GM23338 (cell line): ENCODE measurements around the gene SLC4A8. TPM values are rescaled to one million over a fixed set of nuclear protein-coding genes. Genes with fewer than 3 reads are reported as not detected.

Experiments
- ATAC-seq: fragments of 200-7000 bp; cut with Tn5 transposase; 3 replicates; pipeline ENCODE4 v1.9.1; 2020
- DNase-seq: peaks from one replicate; pipeline ENCODE4 v3.0.0-alpha.2; 2015; ENCODE audit warnings: low spot score
- H2AFZ ChIP-seq: fragments of 200-600 bp; sonication (generic); 2 replicates; pipeline ENCODE4 v1.8.0; 2016; ENCODE audit warnings: antibody characterized with exemption, mild to moderate bottlenecking, moderate library complexity
- H3F3A ChIP-seq: fragments of 200-600 bp; sonication (generic); replicated peaks from 2 replicates; pipeline ENCODE4 v1.8.0; 2017; ENCODE audit warnings: antibody characterized with exemption, mixed run types, low read depth
- H3K27ac ChIP-seq: fragments of 200-600 bp; sonication (generic); 2 replicates; pipeline ENCODE4 v1.6.1; 2016; ENCODE audit warnings: low read depth
- H3K27me3 ChIP-seq: fragments of 200-600 bp; sonication (generic); 2 replicates; pipeline ENCODE4 v1.8.0; 2016; ENCODE audit warnings: mild to moderate bottlenecking, mixed run types, moderate library complexity; ENCODE audit not compliant: insufficient read depth
- H3K36me3 ChIP-seq: fragments of 200-600 bp; sonication (generic); 2 replicates; pipeline ENCODE4 v1.8.0; 2016; ENCODE audit warnings: mild to moderate bottlenecking; ENCODE audit not compliant: insufficient read depth
- H3K4me1 ChIP-seq: fragments of 200-600 bp; sonication (generic); 2 replicates; pipeline ENCODE4 v1.8.0; 2016; ENCODE audit warnings: mild to moderate bottlenecking, moderate library complexity; ENCODE audit not compliant: insufficient read depth
- H3K4me2 ChIP-seq: fragments of 200-600 bp; sonication (generic); 2 replicates; pipeline ENCODE4 v1.7.1; 2017; ENCODE audit warnings: mixed run types
- H3K4me3 ChIP-seq: fragments of 200-600 bp; sonication (generic); 2 replicates; pipeline ENCODE4 v1.6.1; 2016; ENCODE audit warnings: mixed run types
- H3K79me2 ChIP-seq: fragments of 200-600 bp; sonication (generic); replicated peaks from 2 replicates; pipeline ENCODE4 v1.8.0; 2017; ENCODE audit warnings: mild to moderate bottlenecking; ENCODE audit not compliant: insufficient read depth
- H3K9me2 ChIP-seq: fragments of 200-600 bp; sonication (generic); 2 replicates; pipeline ENCODE4 v1.8.0; 2017; ENCODE audit not compliant: insufficient read depth
- H4K20me1 ChIP-seq: fragments of 200-600 bp; sonication (generic); replicated peaks from 2 replicates; pipeline ENCODE4 v1.8.0; 2017; ENCODE audit warnings: mild to moderate bottlenecking; ENCODE audit not compliant: insufficient read depth
- H3K27ac Mint-ChIP-seq: 2 replicates; pipeline ENCODE4 v1.8.0; 2020; ENCODE audit warnings: inconsistent platforms, mild to moderate bottlenecking, moderate library complexity, mixed read lengths
- H3K27me3 Mint-ChIP-seq: 3 replicates; pipeline ENCODE4 v1.8.0; 2022; ENCODE audit warnings: low read depth, mild to moderate bottlenecking, moderate library complexity, mixed read lengths, inconsistent platforms; ENCODE audit not compliant: insufficient read depth, poor library complexity
- H3K36me3 Mint-ChIP-seq: 3 replicates; pipeline ENCODE4 v1.8.0; 2021; ENCODE audit warnings: low read depth, mild to moderate bottlenecking, inconsistent platforms, moderate library complexity, mixed read lengths
- H3K4me1 Mint-ChIP-seq: 3 replicates; pipeline ENCODE4 v1.8.0; 2020; ENCODE audit warnings: mild to moderate bottlenecking, inconsistent platforms, mixed read lengths
- H3K4me3 Mint-ChIP-seq: 3 replicates; pipeline ENCODE4 v1.8.0; 2021; ENCODE audit warnings: moderate library complexity, mild to moderate bottlenecking, inconsistent platforms, mixed read lengths
- H3K9me3 Mint-ChIP-seq: 3 replicates; pipeline ENCODE4 v1.8.0; 2020; ENCODE audit warnings: moderate library complexity, mild to moderate bottlenecking, inconsistent platforms, mixed read lengths
- CREB1 ChIP-seq: fragments of 250-450 bp; sonication (Bioruptor Pico); IDR thresholded peaks from 2 replicates; pipeline ENCODE4 v1.5.0; 2020; ENCODE audit warnings: low read depth, mild to moderate bottlenecking, moderate library complexity
- EZH2phosphoT487 ChIP-seq: fragments of 200-600 bp; sonication (generic); IDR thresholded peaks from one replicate; pipeline ENCODE4 v1.8.1; 2018; ENCODE audit warnings: antibody characterized with exemption; ENCODE audit not compliant: unreplicated experiment
- NANOG ChIP-seq: IDR thresholded peaks from 2 replicates; pipeline ENCODE4 v1.6.1; 2016; ENCODE audit warnings: antibody characterized with exemption, borderline replicate concordance
- STAT1 ChIP-seq: IDR thresholded peaks from one replicate; pipeline ENCODE4 v1.6.1; 2016; ENCODE audit warnings: antibody characterized with exemption; ENCODE audit not compliant: unreplicated experiment
- ZNF114 ChIP-seq: fragments of 250-450 bp; sonication (Bioruptor Pico); IDR thresholded peaks from 2 replicates; pipeline ENCODE4 v1.5.0; 2020; ENCODE audit warnings: mild to moderate bottlenecking, moderate library complexity
- ZNF331 ChIP-seq: fragments of 250-450 bp; sonication (Bioruptor Pico); IDR thresholded peaks from 2 replicates; pipeline ENCODE4 v1.5.0; 2020; ENCODE audit warnings: low read depth, mild to moderate bottlenecking, moderate library complexity
- polyA plus RNA-seq: library from polyadenylated mRNA; unstranded; fragments of >200 nt; fragmentation: Nextera tagmentation; extraction: Ambion mirVana; gene quantifications from 2 replicates; pipeline ENCODE4 v1.2.1, GENCODE V29; 2016
- total RNA-seq: library from RNA; depleted of rRNA; stranded (reverse); fragments of >200 nt; shearing (Covaris generic); gene quantifications from 2 replicates; pipeline ENCODE4 v1.2.3, GENCODE V29; 2014
- TF ChIP-seq, protein P1 (sequence below): fragments of 250-450 bp; sonication (Bioruptor Pico); IDR thresholded peaks from 2 replicates; pipeline ENCODE4 v1.5.0; 2020; ENCODE audit warnings: mild to moderate bottlenecking, moderate library complexity
- TF ChIP-seq, protein P2 (sequence below): IDR thresholded peaks from 2 replicates; pipeline ENCODE4 v1.6.1; 2016; ENCODE audit warnings: antibody characterized with exemption
- TF ChIP-seq, protein P3 (sequence below): IDR thresholded peaks from one replicate; pipeline ENCODE4 v1.6.1; 2018; ENCODE audit warnings: antibody characterized with exemption; ENCODE audit not compliant: unreplicated experiment

The SLC4A8 gene
- total and polyA plus RNA-seq, 2 experiments from 2014 or later = 7.6 to 9.2 TPM

DNA sequence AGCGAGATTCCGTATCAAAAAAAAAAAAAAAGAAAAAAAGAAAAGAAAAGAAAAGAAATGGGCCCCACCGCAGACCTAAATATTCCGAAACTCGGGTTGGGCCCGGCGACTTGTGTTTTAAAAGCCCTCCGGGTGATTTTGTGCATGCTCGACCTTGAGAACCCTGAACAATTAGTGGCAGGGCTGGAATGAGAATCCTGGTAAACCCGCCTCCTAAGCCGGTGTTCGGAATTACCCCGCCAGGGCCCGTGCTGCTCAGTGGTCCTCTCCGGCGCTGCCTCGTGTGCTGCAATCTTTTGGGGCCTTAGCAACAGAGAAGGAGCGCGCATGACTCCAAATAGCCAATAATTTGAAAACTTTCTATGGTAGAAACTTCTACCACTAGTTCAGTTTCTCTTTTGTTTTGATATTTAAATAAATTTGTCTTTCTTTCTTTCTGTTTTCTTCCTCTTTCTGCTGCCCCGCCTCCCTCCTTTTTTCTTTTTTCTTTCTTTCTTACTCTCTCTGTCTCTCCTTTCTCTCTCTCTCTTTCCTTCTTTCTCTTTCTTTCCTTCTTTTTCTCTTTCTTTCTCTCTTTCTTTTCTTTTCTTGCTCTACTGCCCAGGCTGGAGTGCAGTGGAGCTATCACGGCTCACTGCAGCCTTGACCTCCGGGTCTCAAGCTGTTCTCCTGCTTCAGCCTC lies 31.9 kb upstream of the SLC4A8 start:
- DNase-seq (peak; percentile 87), ATAC-seq (peak; percentile 50)
- no peak overlapping the region for H3K27ac Mint-ChIP-seq
- Histone ChIP-seq H3F3A (peaks cover 21% of the 10 kb centered on the region), H3K9me2 (no peaks in the 10 kb centered on the region; the same call in 1 of the 2 replicates), H4K20me1 (no peaks in the 10 kb centered on the region; the same call in 1 of the 2 replicates), H3K4me3 (peak overlapping the region; percentile 97), H3K4me1 (peaks cover 26% of the 10 kb centered on the region), H3K79me2 (peaks cover 12% of the 10 kb centered on the region), H3K27me3 (no peaks in the 10 kb centered on the region), H3K27ac (no peak overlapping the region; the same call in 1 of the 2 replicates), H2AFZ (no peak overlapping the region), H3K4me2 (peak overlapping the region; percentile 99), H3K36me3 (no peaks in the 10 kb centered on the region)
- H3K9me3 Mint-ChIP-seq = no peaks in the 10 kb centered on the region
- H3K27me3 Mint-ChIP-seq = peaks cover 34% of the 10 kb centered on the region
- H3K36me3 Mint-ChIP-seq = peaks cover 6% of the 10 kb centered on the region; the same call in 2 of the 3 replicates
- TF ChIP-seq NANOG (no peak), ZNF114 (CRISPR knock-in tag) (no peak), STAT1 (no peak), CREB1 (CRISPR knock-in tag) (no peak), ZNF331 (CRISPR knock-in tag) (no peak), EZH2phosphoT487 (no peak)
- TF ChIP-seq, protein P1, sequence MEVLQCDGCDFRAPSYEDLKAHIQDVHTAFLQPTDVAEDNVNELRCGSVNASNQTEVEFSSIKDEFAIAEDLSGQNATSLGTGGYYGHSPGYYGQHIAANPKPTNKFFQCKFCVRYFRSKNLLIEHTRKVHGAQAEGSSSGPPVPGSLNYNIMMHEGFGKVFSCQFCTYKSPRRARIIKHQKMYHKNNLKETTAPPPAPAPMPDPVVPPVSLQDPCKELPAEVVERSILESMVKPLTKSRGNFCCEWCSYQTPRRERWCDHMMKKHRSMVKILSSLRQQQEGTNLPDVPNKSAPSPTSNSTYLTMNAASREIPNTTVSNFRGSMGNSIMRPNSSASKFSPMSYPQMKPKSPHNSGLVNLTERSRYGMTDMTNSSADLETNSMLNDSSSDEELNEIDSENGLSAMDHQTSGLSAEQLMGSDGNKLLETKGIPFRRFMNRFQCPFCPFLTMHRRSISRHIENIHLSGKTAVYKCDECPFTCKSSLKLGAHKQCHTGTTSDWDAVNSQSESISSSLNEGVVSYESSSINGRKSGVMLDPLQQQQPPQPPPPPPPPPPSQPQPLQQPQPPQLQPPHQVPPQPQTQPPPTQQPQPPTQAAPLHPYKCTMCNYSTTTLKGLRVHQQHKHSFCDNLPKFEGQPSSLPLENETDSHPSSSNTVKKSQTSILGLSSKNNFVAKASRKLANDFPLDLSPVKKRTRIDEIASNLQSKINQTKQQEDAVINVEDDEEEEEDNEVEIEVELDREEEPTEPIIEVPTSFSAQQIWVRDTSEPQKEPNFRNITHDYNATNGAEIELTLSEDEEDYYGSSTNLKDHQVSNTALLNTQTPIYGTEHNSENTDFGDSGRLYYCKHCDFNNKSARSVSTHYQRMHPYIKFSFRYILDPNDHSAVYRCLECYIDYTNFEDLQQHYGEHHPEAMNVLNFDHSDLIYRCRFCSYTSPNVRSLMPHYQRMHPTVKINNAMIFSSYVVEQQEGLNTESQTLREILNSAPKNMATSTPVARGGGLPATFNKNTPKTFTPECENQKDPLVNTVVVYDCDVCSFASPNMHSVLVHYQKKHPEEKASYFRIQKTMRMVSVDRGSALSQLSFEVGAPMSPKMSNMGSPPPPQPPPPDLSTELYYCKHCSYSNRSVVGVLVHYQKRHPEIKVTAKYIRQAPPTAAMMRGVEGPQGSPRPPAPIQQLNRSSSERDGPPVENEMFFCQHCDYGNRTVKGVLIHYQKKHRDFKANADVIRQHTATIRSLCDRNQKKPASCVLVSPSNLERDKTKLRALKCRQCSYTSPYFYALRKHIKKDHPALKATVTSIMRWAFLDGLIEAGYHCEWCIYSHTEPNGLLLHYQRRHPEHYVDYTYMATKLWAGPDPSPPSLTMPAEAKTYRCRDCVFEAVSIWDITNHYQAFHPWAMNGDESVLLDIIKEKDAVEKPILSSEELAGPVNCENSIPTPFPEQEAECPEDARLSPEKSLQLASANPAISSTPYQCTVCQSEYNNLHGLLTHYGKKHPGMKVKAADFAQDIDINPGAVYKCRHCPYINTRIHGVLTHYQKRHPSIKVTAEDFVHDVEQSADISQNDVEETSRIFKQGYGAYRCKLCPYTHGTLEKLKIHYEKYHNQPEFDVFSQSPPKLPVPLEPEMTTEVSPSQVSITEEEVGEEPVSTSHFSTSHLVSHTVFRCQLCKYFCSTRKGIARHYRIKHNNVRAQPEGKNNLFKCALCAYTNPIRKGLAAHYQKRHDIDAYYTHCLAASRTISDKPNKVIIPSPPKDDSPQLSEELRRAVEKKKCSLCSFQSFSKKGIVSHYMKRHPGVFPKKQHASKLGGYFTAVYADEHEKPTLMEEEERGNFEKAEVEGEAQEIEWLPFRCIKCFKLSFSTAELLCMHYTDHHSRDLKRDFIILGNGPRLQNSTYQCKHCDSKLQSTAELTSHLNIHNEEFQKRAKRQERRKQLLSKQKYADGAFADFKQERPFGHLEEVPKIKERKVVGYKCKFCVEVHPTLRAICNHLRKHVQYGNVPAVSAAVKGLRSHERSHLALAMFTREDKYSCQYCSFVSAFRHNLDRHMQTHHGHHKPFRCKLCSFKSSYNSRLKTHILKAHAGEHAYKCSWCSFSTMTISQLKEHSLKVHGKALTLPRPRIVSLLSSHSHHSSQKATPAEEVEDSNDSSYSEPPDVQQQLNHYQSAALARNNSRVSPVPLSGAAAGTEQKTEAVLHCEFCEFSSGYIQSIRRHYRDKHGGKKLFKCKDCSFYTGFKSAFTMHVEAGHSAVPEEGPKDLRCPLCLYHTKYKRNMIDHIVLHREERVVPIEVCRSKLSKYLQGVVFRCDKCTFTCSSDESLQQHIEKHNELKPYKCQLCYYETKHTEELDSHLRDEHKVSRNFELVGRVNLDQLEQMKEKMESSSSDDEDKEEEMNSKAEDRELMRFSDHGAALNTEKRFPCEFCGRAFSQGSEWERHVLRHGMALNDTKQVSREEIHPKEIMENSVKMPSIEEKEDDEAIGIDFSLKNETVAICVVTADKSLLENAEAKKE (CRISPR knock-in tag) = no peak
- TF ChIP-seq, protein P2, sequence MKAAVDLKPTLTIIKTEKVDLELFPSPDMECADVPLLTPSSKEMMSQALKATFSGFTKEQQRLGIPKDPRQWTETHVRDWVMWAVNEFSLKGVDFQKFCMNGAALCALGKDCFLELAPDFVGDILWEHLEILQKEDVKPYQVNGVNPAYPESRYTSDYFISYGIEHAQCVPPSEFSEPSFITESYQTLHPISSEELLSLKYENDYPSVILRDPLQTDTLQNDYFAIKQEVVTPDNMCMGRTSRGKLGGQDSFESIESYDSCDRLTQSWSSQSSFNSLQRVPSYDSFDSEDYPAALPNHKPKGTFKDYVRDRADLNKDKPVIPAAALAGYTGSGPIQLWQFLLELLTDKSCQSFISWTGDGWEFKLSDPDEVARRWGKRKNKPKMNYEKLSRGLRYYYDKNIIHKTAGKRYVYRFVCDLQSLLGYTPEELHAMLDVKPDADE = no peak
- TF ChIP-seq, protein P3, sequence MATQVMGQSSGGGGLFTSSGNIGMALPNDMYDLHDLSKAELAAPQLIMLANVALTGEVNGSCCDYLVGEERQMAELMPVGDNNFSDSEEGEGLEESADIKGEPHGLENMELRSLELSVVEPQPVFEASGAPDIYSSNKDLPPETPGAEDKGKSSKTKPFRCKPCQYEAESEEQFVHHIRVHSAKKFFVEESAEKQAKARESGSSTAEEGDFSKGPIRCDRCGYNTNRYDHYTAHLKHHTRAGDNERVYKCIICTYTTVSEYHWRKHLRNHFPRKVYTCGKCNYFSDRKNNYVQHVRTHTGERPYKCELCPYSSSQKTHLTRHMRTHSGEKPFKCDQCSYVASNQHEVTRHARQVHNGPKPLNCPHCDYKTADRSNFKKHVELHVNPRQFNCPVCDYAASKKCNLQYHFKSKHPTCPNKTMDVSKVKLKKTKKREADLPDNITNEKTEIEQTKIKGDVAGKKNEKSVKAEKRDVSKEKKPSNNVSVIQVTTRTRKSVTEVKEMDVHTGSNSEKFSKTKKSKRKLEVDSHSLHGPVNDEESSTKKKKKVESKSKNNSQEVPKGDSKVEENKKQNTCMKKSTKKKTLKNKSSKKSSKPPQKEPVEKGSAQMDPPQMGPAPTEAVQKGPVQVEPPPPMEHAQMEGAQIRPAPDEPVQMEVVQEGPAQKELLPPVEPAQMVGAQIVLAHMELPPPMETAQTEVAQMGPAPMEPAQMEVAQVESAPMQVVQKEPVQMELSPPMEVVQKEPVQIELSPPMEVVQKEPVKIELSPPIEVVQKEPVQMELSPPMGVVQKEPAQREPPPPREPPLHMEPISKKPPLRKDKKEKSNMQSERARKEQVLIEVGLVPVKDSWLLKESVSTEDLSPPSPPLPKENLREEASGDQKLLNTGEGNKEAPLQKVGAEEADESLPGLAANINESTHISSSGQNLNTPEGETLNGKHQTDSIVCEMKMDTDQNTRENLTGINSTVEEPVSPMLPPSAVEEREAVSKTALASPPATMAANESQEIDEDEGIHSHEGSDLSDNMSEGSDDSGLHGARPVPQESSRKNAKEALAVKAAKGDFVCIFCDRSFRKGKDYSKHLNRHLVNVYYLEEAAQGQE = no peak
- peaks cover 35% of the 10 kb centered on the region for H3K4me1 Mint-ChIP-seq
- peak overlapping the region; percentile 89 for H3K4me3 Mint-ChIP-seq
